Uterus (tissue), 2 donors: ENCODE data around the gene MAP4K1.

Experiments
- POLR2A ChIP-seq, 2 donors: fragments of 450-650 bp; IDR thresholded peaks; one replicate each; pipeline ENCODE4 v1.6.1; 2016; ENCODE audit warnings: antibody characterized with exemption in 2 of 2, mild to moderate bottlenecking in 1 of 2, moderate library complexity in 1 of 2
- TF ChIP-seq, protein P1 (sequence below), 4 experiments: fragments of 200-600 bp in 2 of 4; fragments of 450-650 bp in 2 of 4; sonication (generic) in 2 of 4; IDR thresholded peaks; one replicate each; pipeline ENCODE4 v1.5.1; 2016 to 2019; ENCODE audit warnings: antibody characterized with exemption in 4 of 4, mild to moderate bottlenecking in 2 of 4, moderate library complexity in 1 of 4

GRCh38 chr19:38617764-38618589 is at the start of gene MAP4K1:
- TF ChIP-seq, protein P1, sequence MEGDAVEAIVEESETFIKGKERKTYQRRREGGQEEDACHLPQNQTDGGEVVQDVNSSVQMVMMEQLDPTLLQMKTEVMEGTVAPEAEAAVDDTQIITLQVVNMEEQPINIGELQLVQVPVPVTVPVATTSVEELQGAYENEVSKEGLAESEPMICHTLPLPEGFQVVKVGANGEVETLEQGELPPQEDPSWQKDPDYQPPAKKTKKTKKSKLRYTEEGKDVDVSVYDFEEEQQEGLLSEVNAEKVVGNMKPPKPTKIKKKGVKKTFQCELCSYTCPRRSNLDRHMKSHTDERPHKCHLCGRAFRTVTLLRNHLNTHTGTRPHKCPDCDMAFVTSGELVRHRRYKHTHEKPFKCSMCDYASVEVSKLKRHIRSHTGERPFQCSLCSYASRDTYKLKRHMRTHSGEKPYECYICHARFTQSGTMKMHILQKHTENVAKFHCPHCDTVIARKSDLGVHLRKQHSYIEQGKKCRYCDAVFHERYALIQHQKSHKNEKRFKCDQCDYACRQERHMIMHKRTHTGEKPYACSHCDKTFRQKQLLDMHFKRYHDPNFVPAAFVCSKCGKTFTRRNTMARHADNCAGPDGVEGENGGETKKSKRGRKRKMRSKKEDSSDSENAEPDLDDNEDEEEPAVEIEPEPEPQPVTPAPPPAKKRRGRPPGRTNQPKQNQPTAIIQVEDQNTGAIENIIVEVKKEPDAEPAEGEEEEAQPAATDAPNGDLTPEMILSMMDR (IDR thresholded peaks at IDR 0.05): no peak
- TF ChIP-seq POLR2A (IDR thresholded peaks at IDR 0.05): no peak
